LoVo (cell line): ENCODE results near the gene MAB21L2.
"Not testable (repeated sequence)": the region's sequence is repeated elsewhere in the genome, so short reads cannot be mapped to it uniquely, and the experiment has no call there.

ENCODE experiments used
- DNase-seq: peaks from one replicate; pipeline ENCODE4 v3.0.0-alpha.2; 2016; ENCODE audit warnings: low spot score

The MAB21L2 gene

GRCh38 chr4:150582146-150582872, at the start of gene MAB21L2:
MAB21L2 (plus strand) TSS chr4:150582151; CDS start chr4:150583030, 879 bp downstream.
- no peak for DNase-seq

GRCh38 chr4:150533673-150534072, 48.3 kb upstream of the MAB21L2 start:
- DNase-seq = no peak

DNA sequence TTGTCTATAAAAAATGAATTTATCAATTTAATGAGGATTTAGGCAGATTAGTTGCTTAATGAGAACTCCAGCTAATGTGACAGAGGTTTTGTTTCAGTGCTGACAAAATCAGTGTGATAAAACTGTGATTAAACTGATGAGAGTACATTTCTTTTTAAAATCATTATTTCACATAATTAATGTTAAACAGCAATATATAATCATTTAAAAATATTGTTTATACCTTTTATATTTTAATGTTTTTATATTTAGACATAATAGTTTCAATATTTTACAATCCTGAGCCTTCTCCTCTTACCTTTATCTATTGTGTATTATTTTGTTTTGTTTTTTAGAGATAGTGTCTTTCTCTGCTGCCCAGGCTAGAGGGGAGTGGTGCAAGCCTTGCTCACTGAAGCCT, 47.1 kb upstream of the MAB21L2 start:
- DNase-seq = no peak

DNA sequence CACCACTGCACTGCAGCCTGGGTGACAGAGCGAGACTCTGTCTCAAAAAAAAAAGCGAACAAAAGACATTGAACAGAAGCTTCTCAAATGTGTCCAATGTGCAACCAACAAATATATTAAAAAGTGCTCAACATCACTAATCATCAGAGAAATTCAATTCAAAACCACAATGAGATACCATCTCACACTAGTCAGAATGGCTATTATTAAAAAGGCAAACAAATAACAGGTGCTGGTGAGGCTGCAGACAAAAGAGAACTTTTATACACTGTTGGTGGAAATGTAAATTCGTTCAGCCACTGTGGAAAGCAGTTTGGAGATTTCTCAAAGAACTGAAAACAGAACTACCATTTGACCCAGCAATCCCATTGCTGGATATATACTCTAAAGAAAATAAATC, 44.0 kb upstream of the MAB21L2 start:
- DNase-seq = not testable (repeated sequence)

DNA sequence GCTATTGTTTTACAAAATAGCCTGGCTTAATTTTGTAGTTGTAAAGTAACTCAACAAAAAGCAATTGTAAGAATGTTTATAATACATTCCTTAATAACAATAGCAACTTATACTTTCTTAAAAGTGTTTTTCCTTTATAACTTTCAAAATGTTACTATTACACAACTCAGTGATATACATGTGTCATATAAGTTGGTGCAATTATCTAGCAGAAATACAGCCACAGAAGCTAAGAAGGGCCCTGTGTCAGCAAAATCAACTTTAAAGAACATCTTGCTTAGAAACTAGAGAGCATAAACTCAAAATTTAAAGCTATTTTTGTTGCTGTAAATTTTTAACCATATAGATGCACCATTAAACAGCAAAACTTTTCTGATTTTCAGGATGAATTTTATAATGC, 41.4 kb upstream of the MAB21L2 start:
- no peak for DNase-seq

GRCh38 chr4:150540959-150541360, 41.0 kb upstream of the MAB21L2 start:
- DNase-seq = no peak

- no peak for DNase-seq
Measured at GRCh38 chr4:150541681-150542080, 40.3 kb upstream of the MAB21L2 start.

- DNase-seq = no peak
Measured at GRCh38 chr4:150543042-150543441, 38.9 kb upstream of the MAB21L2 start.

DNA sequence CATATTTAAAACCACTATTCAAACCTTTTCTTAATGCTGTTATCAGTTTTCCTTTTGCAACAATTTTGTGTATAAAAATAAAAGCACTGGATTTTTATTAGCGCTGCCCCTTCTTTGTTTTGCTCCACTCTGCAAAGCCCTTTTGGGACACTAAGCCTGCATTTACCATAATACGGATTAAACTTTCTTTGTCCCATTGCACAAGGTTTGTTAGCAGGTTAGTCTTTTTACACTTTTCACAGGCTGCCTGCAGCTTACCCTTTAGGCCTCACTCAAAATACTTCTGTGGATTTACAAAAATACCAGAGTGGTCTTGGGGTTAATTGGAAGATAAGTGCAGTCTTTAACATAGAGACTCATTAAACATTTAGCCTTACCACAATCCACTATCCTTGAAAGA, 35.7 kb upstream of the MAB21L2 start:
- DNase-seq = no peak

GRCh38 chr4:150547154-150547838, 34.7 kb upstream of the MAB21L2 start:
- no peak for DNase-seq

DNA sequence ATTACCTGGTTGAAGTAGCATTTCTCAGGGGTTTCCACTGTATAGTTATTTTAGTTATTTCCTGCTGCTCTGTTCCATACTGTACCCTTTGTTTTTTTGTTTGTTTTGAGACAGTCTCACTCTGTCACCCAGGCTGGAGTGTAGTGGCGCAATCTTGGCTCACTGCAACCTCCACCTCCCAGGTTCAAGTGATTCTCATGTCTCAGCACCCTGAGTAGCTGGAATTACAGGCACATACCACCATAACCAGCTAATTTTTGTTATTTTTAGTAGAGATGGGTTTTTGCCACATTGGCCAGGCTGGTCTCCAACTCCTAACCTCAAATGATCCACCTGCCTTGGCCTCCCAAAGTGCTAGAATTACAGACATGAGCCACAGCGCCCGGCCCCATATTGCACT, 24.1 kb upstream of the MAB21L2 start:
- not testable (repeated sequence) for DNase-seq

GRCh38 chr4:150561143-150561737, 20.7 kb upstream of the MAB21L2 start:
- no peak for DNase-seq

DNA sequence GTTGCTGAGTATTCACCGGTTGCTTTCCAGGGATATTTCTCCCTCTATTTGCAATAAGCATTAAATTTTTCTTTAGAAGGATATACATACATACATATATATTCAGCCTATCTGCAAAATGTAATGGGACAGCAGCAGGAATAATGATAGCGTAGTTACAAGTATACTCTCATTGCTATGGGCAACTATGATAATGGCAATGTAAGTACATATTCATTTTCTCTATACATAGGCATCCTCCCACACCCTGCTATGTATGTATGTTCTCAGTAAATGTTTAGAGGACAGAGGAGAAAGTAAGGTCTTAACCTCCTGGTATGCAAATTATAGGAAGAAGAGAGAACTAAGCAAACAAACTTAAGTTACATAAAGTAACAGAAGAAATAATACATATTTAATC, 19.7 kb upstream of the MAB21L2 start:
- DNase-seq = no peak

- DNase-seq = no peak
Measured at GRCh38 chr4:150562751-150563150, 19.2 kb upstream of the MAB21L2 start.

GRCh38 chr4:150564967-150565366, 17.0 kb upstream of the MAB21L2 start:
- DNase-seq = not testable (repeated sequence)

- no peak for DNase-seq
Measured at GRCh38 chr4:150567070-150567469, 14.9 kb upstream of the MAB21L2 start.

GRCh38 chr4:150569384-150569987, 12.5 kb upstream of the MAB21L2 start:
- DNase-seq = no peak

- no peak for DNase-seq
Measured at GRCh38 chr4:150569998-150570535, 11.9 kb upstream of the MAB21L2 start.

- DNase-seq = no peak
Measured at GRCh38 chr4:150570862-150571261, 11.1 kb upstream of the MAB21L2 start.

DNA sequence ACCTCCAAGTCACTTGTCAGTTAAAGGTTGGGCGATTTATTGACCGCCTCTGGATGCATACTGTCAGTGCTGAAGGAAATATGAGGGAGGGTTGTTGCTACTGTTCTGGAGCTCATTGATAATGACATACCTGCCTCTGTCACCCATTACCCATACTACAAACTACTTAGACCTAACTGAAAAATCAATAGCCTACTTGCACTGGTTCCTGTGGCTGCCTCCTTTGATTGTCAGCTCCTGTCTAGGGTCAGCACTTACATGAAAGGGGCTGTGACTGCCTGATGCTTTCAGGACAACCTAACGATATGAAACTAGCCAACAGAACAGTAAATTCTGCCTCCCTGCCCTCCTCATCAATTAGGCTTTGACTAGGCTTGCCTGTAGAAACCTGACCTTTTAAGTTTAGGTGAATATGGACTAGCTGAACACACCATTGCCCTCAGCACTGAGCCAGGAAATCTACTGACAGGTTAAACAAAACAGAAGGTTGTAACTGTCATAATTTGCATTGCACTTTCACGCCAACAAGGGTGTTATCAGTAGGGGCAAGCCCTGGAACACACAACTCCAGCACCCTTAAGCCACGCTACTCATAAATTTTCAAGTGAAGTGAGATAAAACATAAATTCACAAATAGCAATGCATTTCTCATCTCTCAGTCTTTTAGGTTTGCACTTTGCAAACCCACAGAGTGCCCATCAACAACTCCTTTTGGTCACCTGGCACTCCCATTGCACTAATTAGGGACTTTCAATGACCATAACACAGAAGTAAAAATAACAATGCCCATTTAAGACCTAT, 9.0 kb upstream of the MAB21L2 start:
- no peak for DNase-seq

- no peak for DNase-seq
Measured at GRCh38 chr4:150573534-150573933, 8.4 kb upstream of the MAB21L2 start.

- DNase-seq = no peak
Measured at GRCh38 chr4:150574678-150575077, 7.3 kb upstream of the MAB21L2 start.
